Brain pericyte (primary cell): Measurements from ENCODE around the gene PODNL1.

Experiments
- DNase-seq: peaks from one replicate; pipeline ENCODE4 v3.0.0-alpha.2; 2012; ENCODE audit warnings: low read depth, low spot score

The PODNL1 gene, protein sequence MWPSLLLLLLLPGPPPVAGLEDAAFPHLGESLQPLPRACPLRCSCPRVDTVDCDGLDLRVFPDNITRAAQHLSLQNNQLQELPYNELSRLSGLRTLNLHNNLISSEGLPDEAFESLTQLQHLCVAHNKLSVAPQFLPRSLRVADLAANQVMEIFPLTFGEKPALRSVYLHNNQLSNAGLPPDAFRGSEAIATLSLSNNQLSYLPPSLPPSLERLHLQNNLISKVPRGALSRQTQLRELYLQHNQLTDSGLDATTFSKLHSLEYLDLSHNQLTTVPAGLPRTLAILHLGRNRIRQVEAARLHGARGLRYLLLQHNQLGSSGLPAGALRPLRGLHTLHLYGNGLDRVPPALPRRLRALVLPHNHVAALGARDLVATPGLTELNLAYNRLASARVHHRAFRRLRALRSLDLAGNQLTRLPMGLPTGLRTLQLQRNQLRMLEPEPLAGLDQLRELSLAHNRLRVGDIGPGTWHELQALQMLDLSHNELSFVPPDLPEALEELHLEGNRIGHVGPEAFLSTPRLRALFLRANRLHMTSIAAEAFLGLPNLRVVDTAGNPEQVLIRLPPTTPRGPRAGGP

DNA sequence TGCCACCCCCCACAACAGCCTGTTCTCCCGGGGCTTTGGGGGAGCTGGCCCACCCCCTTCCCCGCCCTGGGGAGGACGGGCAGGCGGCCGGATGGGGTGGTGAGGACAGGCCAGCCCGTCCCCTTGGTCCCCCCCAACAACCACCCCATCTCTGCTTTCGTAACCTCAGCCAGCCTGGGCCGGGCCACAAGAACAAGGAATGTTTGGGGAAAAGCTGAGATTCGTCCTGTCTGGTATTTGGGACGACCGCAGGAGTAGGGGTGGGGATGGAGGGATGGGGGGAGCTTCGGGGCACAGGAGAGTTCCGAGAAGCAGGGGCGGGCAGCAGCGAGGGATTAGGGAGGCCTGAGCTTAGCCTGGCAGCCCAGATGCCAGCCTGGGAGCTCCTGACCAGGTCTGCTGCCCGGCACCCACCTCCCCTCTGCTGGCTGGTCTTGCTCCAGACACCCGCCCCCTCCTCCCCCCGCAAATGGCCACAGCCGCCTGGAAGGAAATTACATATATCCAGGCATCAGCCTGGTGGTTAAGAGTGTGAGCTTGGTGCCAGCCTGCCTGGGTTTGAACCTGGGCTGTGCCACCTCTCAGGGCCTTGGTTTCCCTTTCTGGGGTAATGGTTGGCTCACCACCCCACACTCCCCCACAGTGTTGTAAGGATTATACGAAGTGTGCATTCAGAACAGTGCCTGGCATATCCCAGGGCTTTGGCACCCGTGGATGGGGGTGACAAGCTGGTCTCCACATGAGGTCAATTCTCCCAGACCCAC is at the start of gene PODNL1:
Gene PODNL1, minus strand, starts transcription at position 117 of the 764 bp plus-strand sequence. CDS start 236 bp downstream, outside the sequence.
- DNase-seq, result no peak

DNA sequence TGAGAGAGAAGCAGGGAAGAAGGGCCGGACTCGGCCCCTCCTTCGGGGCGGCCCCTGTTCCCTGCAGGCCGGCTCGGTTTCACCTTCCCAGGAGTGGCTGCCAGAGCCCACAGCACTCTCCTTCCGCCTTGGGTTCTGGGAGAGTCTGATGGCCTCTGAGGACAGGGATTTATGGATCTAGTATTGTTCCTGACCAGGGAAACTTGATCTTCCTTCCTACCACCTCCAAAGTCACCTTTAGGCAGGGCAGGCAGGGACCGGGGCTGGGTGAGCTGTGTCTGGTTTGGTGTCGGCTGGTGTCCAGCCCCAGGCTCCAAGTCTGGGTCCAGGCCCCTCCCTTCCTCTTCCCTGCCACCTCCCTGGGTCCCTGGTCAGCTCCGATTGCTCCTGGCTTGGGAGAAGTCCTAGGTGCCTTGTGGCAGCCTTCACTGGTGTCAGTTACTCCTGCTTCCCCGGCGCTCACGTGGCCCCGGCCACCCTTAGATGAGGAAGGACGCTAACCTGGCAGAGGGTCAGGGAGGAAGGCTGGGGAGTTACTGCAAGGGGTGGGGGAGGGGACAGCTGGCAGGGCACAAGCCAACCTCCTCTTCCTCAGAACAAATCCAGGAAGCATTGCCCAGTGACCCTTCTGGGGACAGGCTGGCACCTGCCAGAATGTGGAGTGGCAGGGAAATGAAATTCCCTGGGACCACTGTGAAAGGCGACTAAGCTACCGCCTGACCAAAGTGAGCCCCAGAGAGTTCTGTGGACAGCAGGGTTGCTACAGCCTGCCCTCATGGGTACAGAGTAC is 49.1 kb upstream of the PODNL1 start:
- no peak for DNase-seq

DNA sequence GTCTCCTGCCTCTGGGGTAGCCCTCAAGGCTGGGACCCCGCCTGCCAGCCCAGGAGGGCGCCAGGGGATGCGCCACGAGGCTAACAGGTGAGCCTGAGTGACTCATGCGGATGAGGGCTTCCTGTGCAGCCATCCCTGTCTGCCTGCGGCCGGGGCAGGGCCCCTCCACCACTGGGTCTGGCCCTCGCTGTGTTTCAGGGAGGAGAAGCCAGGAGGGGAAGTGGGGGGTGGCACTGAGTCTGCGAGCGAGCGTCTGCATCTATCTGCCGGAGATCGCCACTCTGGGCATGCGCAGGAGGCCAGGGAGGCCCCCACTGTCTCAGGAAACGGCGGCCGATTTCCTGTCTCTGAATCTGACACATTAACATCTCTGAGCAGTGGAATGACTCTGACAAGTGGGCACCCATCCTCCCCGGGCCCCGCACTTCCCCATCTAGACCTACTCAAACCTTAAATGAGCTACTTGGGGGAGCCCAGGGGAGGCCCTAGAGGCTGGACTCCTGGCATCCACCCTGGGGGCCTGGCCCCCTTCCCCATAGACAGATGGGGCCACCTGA is 48.2 kb upstream of the PODNL1 start:
- no peak for DNase-seq

DNA sequence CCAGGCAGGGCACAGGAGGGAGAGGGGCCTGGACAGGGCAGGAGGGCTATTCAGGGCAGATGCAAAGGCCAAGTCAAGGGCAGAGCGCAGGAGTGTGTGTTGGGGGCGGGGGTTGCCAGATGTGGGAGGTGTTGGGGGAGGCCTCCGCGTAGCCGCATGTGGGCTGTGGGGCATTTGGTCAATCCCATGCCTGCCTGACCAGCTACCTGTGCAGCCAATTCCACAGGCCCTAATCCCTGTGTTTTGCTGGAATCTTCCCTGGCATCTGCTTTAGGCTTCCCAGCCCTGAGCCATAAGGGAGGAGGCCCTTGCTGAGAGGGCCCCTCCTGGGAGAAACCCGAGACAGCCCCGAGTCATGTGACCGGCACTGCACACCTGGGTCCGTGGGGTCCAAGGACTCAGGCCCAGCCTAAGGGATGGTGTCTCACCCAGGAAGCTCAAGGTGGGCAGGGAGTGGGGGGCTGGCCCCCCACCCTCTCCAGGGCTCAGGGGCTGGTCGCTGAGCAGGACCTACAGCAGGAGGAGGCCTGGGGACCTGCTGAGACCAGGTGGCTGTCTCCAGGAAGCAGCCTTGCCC is 47.6 kb upstream of the PODNL1 start:
- DNase-seq, result no peak

DNA sequence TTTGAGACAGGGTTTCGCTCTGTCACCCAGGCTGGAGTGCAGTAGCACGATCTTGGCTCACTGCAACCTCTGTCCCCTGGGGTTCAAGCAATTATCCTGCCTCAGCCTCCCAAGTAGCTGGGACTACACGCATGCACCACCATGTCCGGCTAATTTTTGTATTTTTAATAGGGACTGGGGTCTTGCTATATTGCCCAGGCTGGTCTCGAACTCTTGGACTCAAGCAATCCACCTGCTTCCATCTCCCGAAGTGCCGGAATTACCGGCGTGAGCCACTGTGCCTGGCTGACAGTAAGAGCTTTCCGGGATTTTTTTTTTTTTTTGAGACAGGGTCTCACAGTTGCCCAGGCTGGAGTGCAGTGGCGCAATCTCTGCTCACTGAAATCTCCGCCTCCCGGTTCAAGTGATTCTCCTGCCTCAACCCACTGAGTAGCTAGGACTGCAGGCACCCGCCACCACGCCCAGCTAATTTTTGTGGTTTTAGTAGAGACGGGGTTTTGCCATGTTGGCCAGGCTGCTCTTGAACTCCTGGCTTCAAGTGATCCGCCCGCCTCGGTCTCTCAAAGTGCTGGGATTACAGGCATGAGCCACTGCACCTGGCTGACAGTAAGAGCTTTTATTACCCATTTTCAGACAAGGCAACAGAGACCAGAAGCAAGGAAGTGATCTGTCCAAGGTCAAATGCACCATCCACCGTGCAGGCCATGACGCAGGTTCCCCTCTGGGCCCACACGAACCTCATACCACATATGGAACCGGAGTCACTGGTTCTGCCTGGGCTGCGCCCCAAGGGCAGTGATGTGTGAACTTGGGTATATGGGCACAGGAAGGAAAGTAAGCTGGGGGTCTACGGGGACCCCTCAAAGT is 46.9 kb upstream of the PODNL1 start:
- no peak for DNase-seq

DNA sequence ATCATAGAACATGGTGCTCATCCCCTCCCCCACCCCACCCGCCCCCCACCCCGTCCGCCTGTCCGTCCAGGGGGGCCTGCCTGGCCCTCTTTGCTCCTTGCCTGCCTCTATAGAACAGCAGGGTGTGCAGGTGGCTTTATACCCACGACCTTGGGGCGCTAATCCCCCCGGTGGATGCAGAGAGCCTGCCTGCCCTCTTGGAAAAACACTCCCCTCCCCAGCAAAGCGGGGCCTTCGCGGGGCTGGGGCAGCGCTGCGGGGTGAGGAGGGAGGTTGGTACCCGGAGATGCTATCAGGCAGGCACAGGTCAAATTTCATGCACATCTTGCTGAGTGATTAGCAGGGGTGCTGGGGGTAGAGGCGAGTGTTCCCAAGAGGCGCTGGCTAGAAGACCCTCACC is 46.0 kb upstream of the PODNL1 start:
- DNase-seq, result no peak

DNA sequence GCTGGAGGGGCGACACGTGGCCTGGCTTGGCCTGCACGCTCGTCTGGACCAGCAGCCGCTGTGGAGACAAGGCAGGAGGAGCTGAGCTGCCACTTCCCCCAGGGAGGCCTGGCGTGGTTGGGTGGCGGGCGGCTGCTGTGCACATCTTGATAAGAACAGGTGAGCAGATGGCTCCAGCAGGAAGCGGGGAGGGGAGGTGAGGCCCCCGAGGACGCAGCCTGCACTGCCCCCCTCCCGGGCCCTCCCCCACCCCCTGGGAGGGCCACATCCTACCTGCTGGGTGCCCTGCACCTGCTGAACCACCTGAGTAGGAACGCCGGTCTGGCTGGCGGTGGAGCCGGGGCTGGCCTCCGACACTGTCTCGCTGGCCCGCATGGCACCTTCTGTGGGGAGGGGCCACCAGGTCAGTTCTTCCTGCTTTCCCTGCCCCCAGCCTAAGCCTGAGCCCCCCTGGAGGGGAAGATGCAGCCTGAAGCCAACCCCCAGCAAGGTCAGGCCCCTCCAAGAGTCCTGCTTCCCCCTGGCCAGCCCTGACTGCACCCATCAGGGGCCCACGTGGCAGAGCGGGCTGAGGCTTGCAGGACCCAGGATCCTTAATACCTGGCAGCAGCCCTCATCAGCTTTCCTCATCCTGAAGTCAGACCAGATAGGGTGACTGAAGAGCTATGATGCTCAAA is 45.1 kb upstream of the PODNL1 start:
- no peak for DNase-seq

DNA sequence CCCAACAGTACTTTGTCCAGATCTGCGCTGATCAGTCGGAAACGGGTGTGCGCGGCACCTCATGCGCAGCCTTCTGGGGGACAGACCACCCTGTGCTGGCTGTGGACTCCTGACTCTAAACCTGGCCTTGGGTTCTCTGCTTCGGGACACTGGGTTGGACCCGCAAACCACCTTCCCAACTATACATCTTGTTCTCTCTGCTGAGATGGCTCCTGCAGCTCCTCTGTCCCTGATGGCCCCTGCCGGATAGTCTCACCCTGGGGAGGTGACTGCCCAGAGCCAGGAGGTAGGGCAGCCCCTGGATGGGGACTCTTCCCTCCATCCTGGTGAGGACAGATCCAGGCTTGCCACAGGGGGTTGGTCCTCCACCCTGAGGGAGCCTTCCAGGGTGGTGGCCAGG is 44.6 kb upstream of the PODNL1 start:
- no peak for DNase-seq

DNA sequence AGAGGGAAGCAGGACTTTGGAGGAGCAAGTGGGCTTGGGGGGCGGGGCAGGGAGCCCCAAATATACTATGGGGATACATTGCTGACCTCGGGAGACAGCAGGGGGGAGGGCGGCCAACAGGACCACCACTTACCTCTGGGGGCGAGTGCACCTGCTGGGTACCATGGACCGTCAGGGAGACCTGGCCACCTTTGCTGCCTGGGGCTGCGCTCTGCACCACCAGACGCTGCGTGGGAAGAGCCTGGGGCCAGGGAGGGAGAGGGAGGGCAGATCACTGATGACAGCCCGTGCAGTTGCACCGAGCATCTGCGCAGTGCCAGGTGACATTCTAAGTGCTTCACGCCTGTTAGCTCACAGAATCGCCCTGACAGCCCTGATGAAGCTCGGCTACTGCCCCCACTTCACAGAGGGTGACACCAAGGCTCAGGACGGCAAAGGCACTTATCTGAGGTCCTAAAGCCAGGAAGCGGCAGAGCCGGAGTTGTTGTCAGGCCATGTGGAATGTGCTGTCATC is 43.8 kb upstream of the PODNL1 start:
- DNase-seq, result no peak

DNA sequence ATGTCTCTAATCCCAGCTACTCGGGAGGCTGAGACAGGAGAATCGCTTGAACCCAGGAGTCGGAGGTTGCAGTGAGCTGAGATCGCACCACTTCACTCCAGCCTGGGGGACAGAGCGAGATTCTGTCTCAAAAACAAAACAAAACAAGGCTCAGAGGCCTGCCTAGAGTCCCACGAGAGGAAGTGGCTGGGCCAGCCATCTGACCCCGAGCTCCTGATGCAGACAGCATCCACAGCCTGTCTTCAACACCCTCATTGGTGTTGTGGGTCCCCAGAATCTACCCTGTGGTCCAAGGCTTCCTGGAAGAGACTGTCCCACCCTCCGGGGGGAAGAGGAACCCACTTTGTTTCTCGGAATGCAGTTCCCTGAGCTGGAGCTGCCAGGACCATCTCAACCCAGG is 43.2 kb upstream of the PODNL1 start:
- DNase-seq, result no peak

DNA sequence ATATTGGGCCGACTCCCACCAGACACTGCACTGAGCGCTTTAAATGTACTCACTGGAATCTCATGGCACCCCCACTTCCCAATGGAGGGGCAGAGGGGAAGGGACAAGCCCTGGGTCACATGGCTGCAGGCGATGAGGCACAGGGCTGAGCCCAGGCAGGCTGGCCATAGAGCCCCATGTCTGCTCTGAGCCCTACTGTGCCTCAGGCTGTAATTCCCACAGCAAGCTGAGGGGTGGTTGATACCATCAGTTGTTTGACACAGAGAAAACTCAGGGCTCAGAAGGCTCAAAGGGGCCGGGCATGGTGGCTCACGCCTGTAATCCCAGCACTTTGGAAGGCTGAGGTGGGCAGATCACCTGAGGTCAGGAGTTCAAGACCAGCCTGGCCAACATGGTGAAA is 42.8 kb upstream of the PODNL1 start:
- DNase-seq, result no peak

DNA sequence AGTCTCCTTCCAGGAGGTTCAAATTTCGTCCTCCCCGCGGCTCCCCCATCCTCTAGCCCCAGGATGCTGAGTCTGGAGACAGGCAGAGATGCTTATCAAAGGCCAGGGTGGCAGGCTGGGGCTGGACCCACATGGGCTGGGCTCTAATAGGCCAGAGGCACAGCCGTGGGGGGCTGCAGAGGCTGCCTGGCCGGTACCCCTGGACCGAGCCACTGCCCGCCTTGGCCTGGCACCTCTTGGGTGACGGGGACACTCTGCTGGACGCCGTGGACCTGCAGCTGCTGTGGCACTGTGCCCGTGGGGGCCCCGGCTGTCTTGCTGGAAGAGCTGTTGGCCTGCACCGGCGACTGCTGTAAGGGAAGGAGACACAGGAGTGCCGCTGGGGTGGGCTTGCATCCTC is 42.1 kb upstream of the PODNL1 start:
- DNase-seq, result no peak

DNA sequence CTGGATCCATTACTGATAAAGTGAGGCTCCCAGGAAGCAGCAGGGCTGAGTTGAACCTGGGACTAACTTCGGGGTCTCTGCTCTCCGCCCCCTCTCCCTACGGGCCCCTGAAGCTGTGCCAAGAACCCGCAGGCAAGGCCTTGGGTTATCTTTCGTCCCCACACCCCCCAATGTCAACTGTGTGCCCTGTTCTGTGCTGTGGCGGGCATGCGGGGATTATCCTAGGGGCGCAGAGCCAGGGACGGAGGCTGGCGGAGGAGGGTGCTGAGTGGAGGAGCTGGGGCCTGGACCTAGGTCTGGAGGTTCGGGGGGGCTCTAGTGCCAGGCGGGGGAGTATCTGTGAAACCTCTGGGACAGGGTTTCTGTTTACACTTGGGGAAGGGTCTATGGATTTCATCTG is 41.5 kb upstream of the PODNL1 start:
- no peak for DNase-seq

DNA sequence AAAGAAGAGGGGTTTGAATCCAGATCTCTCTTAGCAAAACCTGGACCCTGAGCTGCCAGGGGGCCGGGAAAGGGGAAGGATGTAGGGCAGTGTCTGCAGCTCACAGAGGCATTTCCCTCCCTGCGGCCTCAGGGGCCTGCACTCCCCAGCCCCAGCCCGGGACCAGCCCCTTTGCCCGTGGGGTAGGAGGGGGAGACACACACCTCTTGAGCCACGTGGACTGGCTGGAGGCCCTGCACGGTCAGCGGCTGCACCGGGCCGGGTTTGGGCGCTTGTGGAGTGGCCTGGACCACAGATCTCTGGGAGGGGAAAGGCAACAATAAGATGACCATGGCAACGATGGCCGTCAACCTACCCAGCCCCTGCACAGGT is 41.0 kb upstream of the PODNL1 start:
- no peak for DNase-seq

DNA sequence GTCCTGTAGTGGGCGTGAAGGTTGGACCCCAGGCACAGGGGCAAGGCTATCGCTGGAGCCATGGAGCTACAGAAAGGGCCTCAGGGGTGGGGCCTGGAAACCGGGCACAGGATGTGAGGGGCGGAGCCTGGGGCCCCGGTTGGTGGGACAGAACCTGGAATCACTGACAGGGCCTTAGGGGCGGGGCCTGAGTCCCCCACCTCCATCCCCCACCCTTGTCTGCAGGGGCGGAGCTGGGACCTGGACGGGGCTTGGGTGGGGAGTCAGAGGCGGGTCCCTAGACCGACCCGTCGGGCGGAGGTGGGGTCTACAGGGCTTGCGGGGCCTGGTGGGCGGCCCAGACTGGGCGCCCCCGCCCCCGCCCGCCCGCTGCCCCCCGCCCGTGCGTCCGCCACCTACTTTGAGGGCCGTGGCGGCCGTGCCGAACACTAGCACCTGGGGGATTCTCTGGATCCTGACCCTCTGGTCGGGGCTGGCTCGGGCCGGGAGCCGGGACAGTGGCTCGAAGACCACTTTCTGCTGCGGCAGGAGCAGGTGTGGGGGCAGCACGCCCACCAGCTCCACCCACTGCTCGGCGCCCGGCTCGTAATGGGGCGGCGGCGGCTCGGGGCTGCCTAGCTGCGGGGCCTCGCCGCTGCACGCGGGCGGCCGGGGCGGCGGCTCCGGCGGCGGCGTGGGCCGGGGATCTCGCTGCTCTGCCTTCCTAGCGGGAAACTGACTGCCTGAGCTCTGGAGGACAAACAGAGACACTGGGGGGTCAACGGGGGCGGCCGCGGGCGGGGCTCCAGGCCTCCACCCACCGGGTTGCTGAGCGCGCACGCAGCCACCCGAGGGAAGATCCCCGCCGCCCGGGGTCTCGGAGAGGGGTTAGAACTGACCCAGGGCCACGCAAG is 40.4 kb upstream of the PODNL1 start:
- no peak for DNase-seq

DNA sequence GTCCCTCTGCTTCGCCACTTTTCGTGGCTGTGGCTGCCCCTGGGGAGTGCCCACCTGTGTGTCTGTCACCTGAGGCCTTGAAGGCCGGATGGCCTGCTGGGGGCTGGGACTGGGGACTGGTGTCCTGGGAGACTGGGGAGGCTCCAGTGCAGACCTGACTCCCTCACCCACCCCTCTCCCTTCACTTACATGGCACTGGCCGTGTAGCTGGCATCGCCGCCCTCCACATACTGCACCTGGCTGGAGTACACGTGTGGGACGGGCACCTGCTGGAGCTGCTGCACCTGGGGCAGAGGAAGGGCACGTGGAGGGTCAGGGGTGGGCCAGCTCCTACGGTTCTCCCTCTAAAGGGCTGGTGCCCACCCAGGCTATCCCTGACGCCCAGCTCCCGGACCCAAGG is 39.6 kb upstream of the PODNL1 start:
- DNase-seq, result no peak

DNA sequence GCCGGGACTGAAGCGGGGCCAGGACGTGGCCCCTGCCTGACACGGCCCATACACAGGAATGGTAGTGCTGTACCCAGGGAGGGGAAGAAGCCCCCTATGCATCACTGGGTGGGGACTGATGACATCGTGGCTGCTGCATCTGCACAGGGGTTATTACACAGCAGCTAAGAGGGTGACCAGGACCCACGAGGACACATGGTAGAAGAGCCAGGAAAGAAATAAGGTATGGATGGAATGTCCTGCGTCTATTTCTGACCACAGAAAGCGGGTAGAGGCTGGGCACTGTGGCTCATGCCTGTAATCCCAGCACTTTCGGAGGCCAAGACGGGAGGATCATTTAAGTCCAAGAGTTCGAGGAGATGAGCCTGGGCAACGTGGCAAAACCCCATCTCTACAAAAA is 38.2 kb upstream of the PODNL1 start:
- no peak for DNase-seq

DNA sequence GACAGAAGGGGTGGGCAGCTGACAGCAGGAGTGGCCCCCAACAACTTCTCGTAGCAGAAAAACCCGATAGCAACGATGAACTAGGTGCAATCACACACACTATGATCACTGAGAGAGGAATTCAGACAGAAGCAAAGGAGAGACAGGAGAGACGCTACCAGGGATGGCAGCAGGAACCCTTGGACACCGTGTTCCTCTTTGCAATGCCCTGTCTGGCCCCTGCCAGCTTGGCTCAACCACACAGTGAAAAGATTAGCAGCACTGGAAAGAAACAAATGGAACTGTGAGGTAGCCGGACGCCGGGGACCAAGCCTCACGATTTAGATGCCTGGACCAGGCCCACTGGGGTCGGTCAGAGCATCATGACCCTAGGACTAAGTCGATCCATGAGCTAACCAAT is 37.7 kb upstream of the PODNL1 start:
- DNase-seq, result no peak

DNA sequence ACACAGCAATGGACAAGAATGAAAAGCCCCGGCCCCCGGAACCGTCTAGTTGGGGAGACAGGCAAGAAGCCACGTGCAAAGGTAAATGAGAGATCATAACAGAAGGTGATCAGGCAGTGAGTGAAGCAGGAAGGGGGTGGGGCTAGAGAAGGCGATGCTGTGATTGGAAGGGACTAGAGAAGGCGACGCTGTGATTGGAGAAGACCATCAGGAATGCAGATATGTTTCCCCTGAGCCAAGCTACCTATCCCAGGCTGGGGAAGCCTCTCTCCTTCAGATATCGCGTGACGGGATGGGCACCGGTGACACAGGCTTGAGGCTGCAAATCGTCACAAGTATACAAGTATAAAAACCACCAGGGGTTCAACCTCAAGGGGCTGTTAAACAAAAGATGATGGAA is 35.9 kb upstream of the PODNL1 start:
- DNase-seq, result no peak
